H4 (cell line): ENCODE measurements around the gene MITF. TPM values are rescaled to one million over a fixed set of nuclear protein-coding genes. Genes with fewer than 3 reads are reported as not detected.

Source experiments
- DNase-seq: peaks from one replicate; pipeline ENCODE4 v3.0.0-alpha.2; 2015; ENCODE audit warnings: low spot score
- total RNA-seq: library from RNA; depleted of rRNA; stranded (reverse); fragments of >200 nt; shearing (Covaris generic); gene quantifications from 2 replicates; pipeline ENCODE4 v1.2.3, GENCODE V29; 2014

Gene MITF
- total RNA-seq, 1 experiment from 2014 or later, result 5.1 TPM

GRCh38 chr3:69961706-69962439 lies 222.6 kb downstream of the MITF start:
- DNase-seq, result no peak

- DNase-seq, result no peak
These were observed 224.4 kb downstream of the MITF start for GRCh38 chr3:69963643-69964042.

GRCh38 chr3:69967156-69967555 lies 227.9 kb downstream of the MITF start:
- no peak for DNase-seq

- no peak for DNase-seq
These were observed 231.6 kb downstream of the MITF start for GRCh38 chr3:69970827-69971226.

- peak; percentile 6 for DNase-seq
These were observed 233.4 kb downstream of the MITF start for GRCh38 chr3:69972672-69973071.

- no peak for DNase-seq
These were observed 236.8 kb downstream of the MITF start for GRCh38 chr3:69976021-69976420.

- no peak for DNase-seq
These were observed 244.4 kb downstream of the MITF start for GRCh38 chr3:69983546-69984265.

- no peak for DNase-seq
These were observed 246.0 kb downstream of the MITF start for GRCh38 chr3:69985266-69985665.

GRCh38 chr3:69986419-69986818 lies 247.2 kb downstream of the MITF start:
- no peak for DNase-seq

- no peak for DNase-seq
These were observed 248.6 kb downstream of the MITF start for GRCh38 chr3:69987833-69988232.

- no peak for DNase-seq
These were observed 254.5 kb downstream of the MITF start for GRCh38 chr3:69993757-69994156.

- DNase-seq, result no peak
These were observed 255.7 kb downstream of the MITF start for GRCh38 chr3:69994919-69995318.

GRCh38 chr3:69997631-69998307 lies 258.5 kb downstream of the MITF start:
- no peak for DNase-seq

- no peak for DNase-seq
These were observed 259.5 kb downstream of the MITF start for GRCh38 chr3:69998759-69999139.

GRCh38 chr3:69999140-70000027 lies 260.1 kb downstream of the MITF start, which contains the start of gene SAMMSON:
TSS of gene SAMMSON (plus strand) at chr3:69999733.
- peak; percentile 57 for DNase-seq

GRCh38 chr3:70000028-70000410 lies 260.8 kb downstream of the MITF start:
- no peak for DNase-seq

- DNase-seq, result peak; percentile 15
These were observed 261.4 kb downstream of the MITF start for GRCh38 chr3:70000563-70001081.

- DNase-seq, result no peak
These were observed 263.9 kb downstream of the MITF start for GRCh38 chr3:70003119-70003518.

- DNase-seq, result no peak
These were observed 266.8 kb downstream of the MITF start for GRCh38 chr3:70006089-70006488.

GRCh38 chr3:70010346-70010745 lies 271.1 kb downstream of the MITF start:
- no peak for DNase-seq

GRCh38 chr3:70011582-70011981 lies 272.3 kb downstream of the MITF start:
- no peak for DNase-seq
